Neural cell (in vitro differentiated cells): Measurements from ENCODE around the gene TMC1. TPM values are rescaled to one million over a fixed set of nuclear protein-coding genes. Genes with fewer than 3 reads are reported as not detected.
"Not testable (repeated sequence)": the region's sequence is repeated elsewhere in the genome, so short reads cannot be mapped to it uniquely, and the experiment has no call there.

Source experiments
- H2AFZ ChIP-seq: fragments of 200-600, 300-800 bp; sonication (generic), shearing (Covaris generic); 2 replicates; pipeline ENCODE4 v1.6.0; 2014; ENCODE audit warnings: low read depth, mild to moderate bottlenecking, antibody characterized with exemption, low read length, moderate library complexity
- H3F3A ChIP-seq: fragments of 200-600 bp; shearing (Covaris generic); 2 replicates; pipeline ENCODE4 v1.6.1; 2016; ENCODE audit warnings: mild to moderate bottlenecking, moderate library complexity, mixed read lengths, antibody characterized with exemption, low read length; ENCODE audit not compliant: insufficient read depth, poor library complexity, severe bottlenecking
- H3K27ac ChIP-seq: fragments of 200-600, 300-800 bp; sonication (generic), shearing (Covaris generic); 2 replicates; pipeline ENCODE4 v1.5.1; 2014; ENCODE audit warnings: mild to moderate bottlenecking, low read length, moderate library complexity
- H3K27me3 ChIP-seq: fragments of 300-800, 200-600 bp; sonication (generic), shearing (Covaris generic); 2 replicates; pipeline ENCODE4 v1.6.0; 2014; ENCODE audit warnings: mild to moderate bottlenecking, low read depth, low read length, moderate library complexity; ENCODE audit not compliant: insufficient read depth
- H3K36me3 ChIP-seq: fragments of 300-800, 200-600 bp; sonication (generic), shearing (Covaris generic); 2 replicates; pipeline ENCODE4 v1.5.1; 2014; ENCODE audit warnings: mild to moderate bottlenecking, antibody characterized with exemption, low read length, moderate library complexity; ENCODE audit not compliant: insufficient read depth
- H3K4me2 ChIP-seq: fragments of 300-800, 200-600 bp; sonication (generic), shearing (Covaris generic); 2 replicates; pipeline ENCODE4 v1.6.0; 2014; ENCODE audit warnings: mild to moderate bottlenecking, low read length
- H3K4me3 ChIP-seq: fragments of 300-800, 200-600 bp; sonication (generic), shearing (Covaris generic); 2 replicates; pipeline ENCODE4 v1.5.1; 2014; ENCODE audit warnings: mild to moderate bottlenecking, low read length, moderate library complexity
- H3K79me2 ChIP-seq: fragments of 200-600 bp; shearing (Covaris generic); replicated peaks from 2 replicates; pipeline ENCODE4 v1.6.0; 2014; ENCODE audit warnings: mild to moderate bottlenecking, low read length, moderate library complexity; ENCODE audit not compliant: insufficient read depth
- H3K9ac ChIP-seq: fragments of 300-800, 200-600 bp; sonication (generic), shearing (Covaris generic); 2 replicates; pipeline ENCODE4 v1.6.1; 2016; ENCODE audit warnings: mild to moderate bottlenecking, low read length, mixed read lengths
- H3K9me2 ChIP-seq: fragments of 200-600 bp; shearing (Covaris generic); 2 replicates; pipeline ENCODE4 v1.6.1; 2016; ENCODE audit warnings: mild to moderate bottlenecking, low read length, mixed read lengths; ENCODE audit not compliant: insufficient read depth
- H3K9me3 ChIP-seq: fragments of 200-600, 300-800 bp; sonication (generic), shearing (Covaris generic); 2 replicates; pipeline ENCODE4 v1.6.1; 2016; ENCODE audit warnings: mild to moderate bottlenecking, mixed run types, low read length, moderate library complexity, mixed read lengths
- H4K20me1 ChIP-seq: fragments of 200-600 bp; shearing (Covaris generic); 2 replicates; pipeline ENCODE4 v1.6.1; 2016; ENCODE audit warnings: mild to moderate bottlenecking, mixed run types; ENCODE audit not compliant: insufficient read depth
- EP300 ChIP-seq: fragments of 450-650 bp; conservative IDR thresholded peaks from 2 replicates; pipeline ENCODE4 v1.6.1; 2014; ENCODE audit warnings: antibody characterized with exemption, mild to moderate bottlenecking, moderate library complexity; ENCODE audit not compliant: poor library complexity, severe bottlenecking
- EZH2 ChIP-seq: fragments of 200-600, 300-800 bp; shearing (Covaris generic), sonication (generic); IDR thresholded peaks from 2 replicates; pipeline ENCODE4 v1.6.1; 2014; ENCODE audit warnings: antibody characterized with exemption, low read length, borderline replicate concordance, mild to moderate bottlenecking; ENCODE audit not compliant: insufficient read depth, poor library complexity, severe bottlenecking
- MXI1 ChIP-seq: fragments of 450-650 bp; conservative IDR thresholded peaks from 2 replicates; pipeline ENCODE4 v1.6.1; 2014; ENCODE audit warnings: antibody characterized with exemption, mild to moderate bottlenecking; ENCODE audit not compliant: poor library complexity, severe bottlenecking
- POLR2AphosphoS5 ChIP-seq: IDR thresholded peaks from 2 replicates; pipeline ENCODE4 v1.6.1; 2012
- RAD21 ChIP-seq: fragments of 450-650 bp; conservative IDR thresholded peaks from 2 replicates; pipeline ENCODE4 v1.6.1; 2014; ENCODE audit warnings: antibody characterized with exemption, mild to moderate bottlenecking, moderate library complexity
- SMC3 ChIP-seq: fragments of 450-650 bp; conservative IDR thresholded peaks from 2 replicates; pipeline ENCODE4 v1.6.1; 2014; ENCODE audit warnings: antibody characterized with exemption, mild to moderate bottlenecking, moderate library complexity; ENCODE audit not compliant: poor library complexity
- TAF1 ChIP-seq: IDR thresholded peaks from 2 replicates; pipeline ENCODE4 v1.6.1; 2012; ENCODE audit warnings: low read depth
- polyA plus RNA-seq: library from polyadenylated mRNA; depleted of rRNA; stranded (reverse); fragments of >200 nt; gene quantifications from 2 replicates; pipeline ENCODE4 v1.2.3, GENCODE V29; 2014
- TF ChIP-seq, protein P1 (sequence below): IDR thresholded peaks from 2 replicates; pipeline ENCODE4 v1.6.1; 2012; ENCODE audit warnings: borderline replicate concordance
- TF ChIP-seq, protein P2 (sequence below): fragments of 450-650 bp; IDR thresholded peaks from 2 replicates; pipeline ENCODE4 v1.5.1; 2014; ENCODE audit warnings: antibody characterized with exemption, mild to moderate bottlenecking, moderate library complexity; ENCODE audit not compliant: poor library complexity, severe bottlenecking

TMC1 gene
- polyA plus RNA-seq, 1 donor from 2014 or later, result not detected

DNA sequence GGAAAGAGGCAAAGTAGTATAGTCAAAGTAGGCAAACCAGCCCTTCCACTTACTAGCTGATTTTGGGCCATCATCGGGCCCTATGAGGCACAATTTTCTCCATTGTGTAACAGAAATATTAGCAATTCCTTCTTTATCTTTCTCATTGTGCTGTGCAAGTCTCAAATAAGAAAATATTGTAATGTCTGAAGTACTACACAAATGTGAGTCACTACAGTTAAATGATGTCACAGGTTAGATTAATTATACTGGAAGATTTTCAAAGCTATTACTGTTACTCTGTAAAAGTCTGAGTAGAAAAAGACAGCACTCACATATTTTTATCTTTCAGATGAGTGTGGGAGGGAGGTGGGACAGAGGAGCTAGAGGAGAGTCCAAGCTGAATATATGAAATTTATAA is 12.4 kb upstream of the TMC1 start:
- Histone ChIP-seq H3K9ac (no peak overlapping the region), H2AFZ (no peak overlapping the region), H3K4me2 (no peak overlapping the region)

DNA sequence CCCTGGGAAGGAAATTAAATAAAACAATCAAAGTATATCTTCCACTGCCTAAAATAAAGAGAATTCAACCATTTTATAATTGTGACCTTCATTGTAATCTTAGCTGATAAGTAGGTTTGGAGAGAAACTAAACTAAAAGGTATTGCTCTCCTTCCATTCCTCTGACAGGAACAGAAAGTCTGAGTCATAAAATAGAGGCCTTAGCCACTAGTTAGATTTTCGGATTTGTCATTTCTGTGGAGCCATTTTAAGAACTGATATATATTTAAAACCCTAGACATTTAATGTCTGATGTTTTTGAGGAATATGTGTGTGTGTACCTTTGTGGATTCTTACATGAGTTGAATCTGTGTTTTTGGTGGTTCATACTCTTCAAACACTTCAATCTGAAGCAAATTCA is 11.8 kb upstream of the TMC1 start:
- Histone ChIP-seq H3F3A (no peaks in the 10 kb centered on the region), H3K9me3 (no peaks in the 10 kb centered on the region), H4K20me1 (no peaks in the 10 kb centered on the region), H2AFZ (no peak overlapping the region), H3K27ac (no peak overlapping the region), H3K4me2 (no peak overlapping the region), H3K27me3 (no peaks in the 10 kb centered on the region), H3K4me3 (no peak overlapping the region), H3K9ac (no peak overlapping the region), H3K36me3 (no peaks in the 10 kb centered on the region), H3K79me2 (no peaks in the 10 kb centered on the region), H3K9me2 (no peaks in the 10 kb centered on the region)
- TF ChIP-seq EZH2, result no peak
- TF ChIP-seq RAD21, result no peak
- no peak for TF ChIP-seq MXI1
- no peak for TF ChIP-seq TAF1
- no peak for TF ChIP-seq SMC3
- TF ChIP-seq, protein P1, sequence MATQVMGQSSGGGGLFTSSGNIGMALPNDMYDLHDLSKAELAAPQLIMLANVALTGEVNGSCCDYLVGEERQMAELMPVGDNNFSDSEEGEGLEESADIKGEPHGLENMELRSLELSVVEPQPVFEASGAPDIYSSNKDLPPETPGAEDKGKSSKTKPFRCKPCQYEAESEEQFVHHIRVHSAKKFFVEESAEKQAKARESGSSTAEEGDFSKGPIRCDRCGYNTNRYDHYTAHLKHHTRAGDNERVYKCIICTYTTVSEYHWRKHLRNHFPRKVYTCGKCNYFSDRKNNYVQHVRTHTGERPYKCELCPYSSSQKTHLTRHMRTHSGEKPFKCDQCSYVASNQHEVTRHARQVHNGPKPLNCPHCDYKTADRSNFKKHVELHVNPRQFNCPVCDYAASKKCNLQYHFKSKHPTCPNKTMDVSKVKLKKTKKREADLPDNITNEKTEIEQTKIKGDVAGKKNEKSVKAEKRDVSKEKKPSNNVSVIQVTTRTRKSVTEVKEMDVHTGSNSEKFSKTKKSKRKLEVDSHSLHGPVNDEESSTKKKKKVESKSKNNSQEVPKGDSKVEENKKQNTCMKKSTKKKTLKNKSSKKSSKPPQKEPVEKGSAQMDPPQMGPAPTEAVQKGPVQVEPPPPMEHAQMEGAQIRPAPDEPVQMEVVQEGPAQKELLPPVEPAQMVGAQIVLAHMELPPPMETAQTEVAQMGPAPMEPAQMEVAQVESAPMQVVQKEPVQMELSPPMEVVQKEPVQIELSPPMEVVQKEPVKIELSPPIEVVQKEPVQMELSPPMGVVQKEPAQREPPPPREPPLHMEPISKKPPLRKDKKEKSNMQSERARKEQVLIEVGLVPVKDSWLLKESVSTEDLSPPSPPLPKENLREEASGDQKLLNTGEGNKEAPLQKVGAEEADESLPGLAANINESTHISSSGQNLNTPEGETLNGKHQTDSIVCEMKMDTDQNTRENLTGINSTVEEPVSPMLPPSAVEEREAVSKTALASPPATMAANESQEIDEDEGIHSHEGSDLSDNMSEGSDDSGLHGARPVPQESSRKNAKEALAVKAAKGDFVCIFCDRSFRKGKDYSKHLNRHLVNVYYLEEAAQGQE, result no peak
- no peak for TF ChIP-seq EP300
- TF ChIP-seq POLR2AphosphoS5, result no peak
- TF ChIP-seq, protein P2, sequence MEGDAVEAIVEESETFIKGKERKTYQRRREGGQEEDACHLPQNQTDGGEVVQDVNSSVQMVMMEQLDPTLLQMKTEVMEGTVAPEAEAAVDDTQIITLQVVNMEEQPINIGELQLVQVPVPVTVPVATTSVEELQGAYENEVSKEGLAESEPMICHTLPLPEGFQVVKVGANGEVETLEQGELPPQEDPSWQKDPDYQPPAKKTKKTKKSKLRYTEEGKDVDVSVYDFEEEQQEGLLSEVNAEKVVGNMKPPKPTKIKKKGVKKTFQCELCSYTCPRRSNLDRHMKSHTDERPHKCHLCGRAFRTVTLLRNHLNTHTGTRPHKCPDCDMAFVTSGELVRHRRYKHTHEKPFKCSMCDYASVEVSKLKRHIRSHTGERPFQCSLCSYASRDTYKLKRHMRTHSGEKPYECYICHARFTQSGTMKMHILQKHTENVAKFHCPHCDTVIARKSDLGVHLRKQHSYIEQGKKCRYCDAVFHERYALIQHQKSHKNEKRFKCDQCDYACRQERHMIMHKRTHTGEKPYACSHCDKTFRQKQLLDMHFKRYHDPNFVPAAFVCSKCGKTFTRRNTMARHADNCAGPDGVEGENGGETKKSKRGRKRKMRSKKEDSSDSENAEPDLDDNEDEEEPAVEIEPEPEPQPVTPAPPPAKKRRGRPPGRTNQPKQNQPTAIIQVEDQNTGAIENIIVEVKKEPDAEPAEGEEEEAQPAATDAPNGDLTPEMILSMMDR, result no peak

More for the DNA sequence above, 12.4 kb upstream of the TMC1 start:
- Histone ChIP-seq H3K36me3 (no peaks in the 10 kb centered on the region), H3K27ac (no peak overlapping the region), H3K9me2 (no peaks in the 10 kb centered on the region), H3K4me3 (no peak overlapping the region), H4K20me1 (no peaks in the 10 kb centered on the region), H3K27me3 (no peaks in the 10 kb centered on the region), H3K79me2 (no peaks in the 10 kb centered on the region), H3K9me3 (no peaks in the 10 kb centered on the region), H3F3A (no peaks in the 10 kb centered on the region)
- no peak for TF ChIP-seq SMC3
- TF ChIP-seq MXI1, result no peak
- no peak for TF ChIP-seq RAD21
- TF ChIP-seq, protein P1, result no peak
- no peak for TF ChIP-seq EZH2
- TF ChIP-seq POLR2AphosphoS5, result no peak
- no peak for TF ChIP-seq EP300
- TF ChIP-seq, protein P2, result no peak
- TF ChIP-seq TAF1, result no peak

DNA sequence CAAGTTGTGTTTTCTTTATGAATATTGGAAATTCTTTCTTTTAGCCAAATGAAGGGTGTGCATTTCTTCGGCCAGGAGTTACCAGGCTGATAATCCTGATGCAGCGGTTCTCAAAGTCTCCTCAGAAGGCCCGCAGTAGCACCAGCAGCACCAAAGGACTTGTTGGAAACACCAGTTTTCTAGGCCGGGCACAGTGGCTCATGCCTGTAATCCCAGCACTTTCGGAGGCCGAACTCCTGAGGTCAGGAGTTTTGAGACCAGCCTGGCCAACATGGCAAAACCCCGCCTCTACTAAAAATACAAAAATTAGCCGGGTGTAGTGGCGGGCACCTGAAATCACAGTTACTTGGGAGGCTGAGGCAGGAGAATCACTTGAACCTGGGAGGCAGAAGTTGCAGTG is 397 bp upstream of the TMC1 start:
- not testable (repeated sequence) for H3K9me2 ChIP-seq, H3K36me3 ChIP-seq, H3K4me2 ChIP-seq, H3F3A ChIP-seq, H2AFZ ChIP-seq, H3K79me2 ChIP-seq, H3K27me3 ChIP-seq, H3K4me3 ChIP-seq, H4K20me1 ChIP-seq, H3K27ac ChIP-seq, H3K9ac ChIP-seq, H3K9me3 ChIP-seq
